ENCODE data around the gene HSCB. TPM values are rescaled to one million over a fixed set of nuclear protein-coding genes. Genes with fewer than 3 reads are reported as not detected.
"Not testable (repeated sequence)": the region's sequence is repeated elsewhere in the genome, so short reads cannot be mapped to it uniquely, and the experiment has no call there.

HSCB gene
- total RNA-seq = 9.6 TPM
- long read RNA-seq, transcript HSCB-201 (6 exons, 1,114 nt) = major isoform, 6 of 7 reads
- long read RNA-seq, partial matches to known transcripts = 0 of 7 reads
- long read RNA-seq, other reads (novel, unspliced or antisense) = 1 of 7 reads

- ATAC-seq (peak; percentile 98), DNase-seq (ENCODE audit: missing footprints) (peak; percentile 99)
- intact Hi-C loops (cut with DNase I) = loop anchor here (2.0 kb wide), 2 partner anchors 31 to 61 kb away; partner anchors contain the start of gene CCDC117
Measured at GRCh38 chr22:28741785-28742561, at the start of gene HSCB, which contains the start of gene CHEK2. Gene HSCB, plus strand, starts transcription at chr22:28742039. Its CDS starts 57 bp downstream, at chr22:28742096. Gene CHEK2, minus strand, starts transcription at chr22:28741820. Its CDS starts 7,099 bp downstream, at chr22:28734721.

- DNase-seq (ENCODE audit: missing footprints); ATAC-seq; intact Hi-C loops (cut with DNase I): not testable (repeated sequence)
Measured at GRCh38 chr22:28693041-28693760, 48.6 kb upstream of the HSCB start.

DNA sequence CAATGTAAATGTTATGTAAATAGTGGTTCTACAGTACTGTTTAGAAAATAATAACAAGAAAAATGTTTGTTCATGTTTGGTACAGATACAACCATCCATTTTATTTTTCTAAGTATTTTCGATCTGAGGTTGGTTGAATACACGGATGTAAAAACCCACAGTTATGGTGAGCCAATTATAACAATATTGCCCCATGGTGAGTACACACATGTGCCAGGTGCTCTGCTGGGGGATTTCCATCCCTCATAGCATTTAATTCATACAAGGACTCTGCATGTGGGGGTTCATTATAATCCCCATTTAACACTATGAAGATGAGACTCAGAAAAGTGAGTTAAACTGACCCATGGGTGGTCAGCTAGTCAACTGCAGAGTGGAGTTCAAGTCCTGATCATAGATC, 38.9 kb upstream of the HSCB start:
- intact Hi-C loops (cut with DNase I) = no loop called here
- no peak for DNase-seq (ENCODE audit: missing footprints)

GRCh38 chr22:28703436-28703835, 38.4 kb upstream of the HSCB start:
- intact Hi-C loops (cut with DNase I) = no loop called here
- DNase-seq (ENCODE audit: missing footprints) (no peak), ATAC-seq (no peak)

More for the DNA sequence above, 38.9 kb upstream of the HSCB start:
- ATAC-seq = no peak

GRCh38 chr22:28706845-28707244, 35.0 kb upstream of the HSCB start:
- intact Hi-C loops (cut with DNase I) = no loop called here
- ATAC-seq = no peak
- no peak for DNase-seq (ENCODE audit: missing footprints)

- intact Hi-C loops (cut with DNase I) = no loop called here
- no peak for ATAC-seq
- no peak for DNase-seq (ENCODE audit: missing footprints)
Measured at GRCh38 chr22:28710107-28710506, 31.7 kb upstream of the HSCB start.

- DNase-seq (ENCODE audit: missing footprints) = no peak
- intact Hi-C loops (cut with DNase I) = no loop called here
- peak; percentile 37 for ATAC-seq
Measured at GRCh38 chr22:28710576-28711191, 31.2 kb upstream of the HSCB start.

- ATAC-seq = no peak
- DNase-seq (ENCODE audit: missing footprints) = no peak
- intact Hi-C loops (cut with DNase I) = no loop called here
Measured at GRCh38 chr22:28711341-28711740, 30.5 kb upstream of the HSCB start.

DNA sequence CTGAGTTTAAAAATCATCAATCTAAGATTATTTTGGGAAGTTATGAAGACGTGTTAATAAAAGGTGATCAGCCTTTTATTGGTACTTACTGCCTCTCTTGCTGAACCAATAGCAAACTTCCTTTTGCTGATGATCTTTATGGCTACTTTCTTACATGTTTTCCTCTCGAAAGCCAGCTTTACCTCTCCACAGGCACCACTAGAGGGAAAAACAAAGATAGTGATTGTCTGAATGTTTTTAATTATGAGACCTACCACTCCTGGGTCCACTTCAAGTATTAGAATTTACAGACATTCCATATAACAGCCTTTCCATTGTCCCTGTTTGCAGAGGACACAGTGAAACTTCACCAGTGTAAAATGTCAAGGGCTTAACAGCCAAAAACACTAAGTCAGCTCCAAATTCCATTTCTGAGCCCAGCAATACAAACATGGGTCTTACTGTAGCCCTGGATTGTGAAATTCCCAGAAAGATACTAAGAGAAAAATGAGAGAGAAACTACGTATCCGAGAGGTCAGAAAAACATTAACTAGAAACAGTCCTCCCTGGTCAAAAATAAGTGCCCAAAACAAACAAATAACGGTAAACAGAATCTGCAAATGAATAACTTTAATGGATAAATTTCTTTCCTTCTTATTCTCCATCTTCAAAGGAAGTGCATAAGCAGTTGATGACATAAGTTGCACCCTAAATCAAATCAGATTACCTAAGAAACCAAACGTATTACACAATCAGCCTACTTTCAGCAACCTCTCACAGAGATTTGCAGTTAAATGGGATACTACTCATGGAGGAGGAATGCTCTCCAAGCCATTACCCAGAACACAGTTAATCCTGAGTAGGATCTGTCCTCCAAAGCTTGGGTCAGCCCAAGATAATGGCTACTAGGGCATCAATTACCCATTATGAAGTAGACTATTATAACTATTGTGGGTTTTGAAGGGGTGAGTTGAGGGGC, 29.7 kb upstream of the HSCB start:
- no peak for DNase-seq (ENCODE audit: missing footprints)
- intact Hi-C loops (cut with DNase I) = no loop called here
- peak; percentile 90 for ATAC-seq

DNA sequence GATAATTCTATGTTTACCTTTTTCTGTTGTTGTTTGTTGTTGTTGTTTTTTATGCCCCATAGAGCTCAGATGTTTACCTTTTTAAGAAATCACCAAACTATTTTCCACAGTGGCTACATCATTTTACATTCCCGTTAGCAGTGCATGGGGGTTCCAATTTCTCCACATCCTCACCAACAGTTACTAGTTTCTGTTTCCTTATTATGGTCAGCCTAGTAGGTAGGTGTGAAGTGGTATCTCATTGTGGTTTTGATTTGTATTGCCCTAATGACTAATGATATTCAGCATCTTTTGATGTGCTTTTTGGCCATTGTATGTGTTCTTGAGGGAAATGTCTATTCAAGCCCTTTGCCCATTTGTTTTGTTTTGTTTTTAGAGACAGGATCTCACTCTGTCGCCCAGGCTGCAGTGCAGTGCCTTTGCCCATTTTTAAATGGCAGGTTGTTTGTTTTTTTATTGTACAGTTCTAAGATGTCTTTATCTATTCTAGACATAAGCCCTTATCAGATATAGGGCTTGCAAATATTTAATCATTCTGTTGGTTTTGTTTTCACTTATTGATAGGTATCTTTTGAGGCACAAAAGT, 27.7 kb upstream of the HSCB start:
- DNase-seq (ENCODE audit: missing footprints) (no peak), ATAC-seq (no peak)
- intact Hi-C loops (cut with DNase I) = no loop called here

GRCh38 chr22:28715611-28716010, 26.2 kb upstream of the HSCB start:
- DNase-seq (ENCODE audit: missing footprints) (no peak), ATAC-seq (no peak)
- intact Hi-C loops (cut with DNase I) = no loop called here

GRCh38 chr22:28716686-28717085, 25.2 kb upstream of the HSCB start:
- ATAC-seq (no peak), DNase-seq (ENCODE audit: missing footprints) (no peak)
- intact Hi-C loops (cut with DNase I) = no loop called here

- intact Hi-C loops (cut with DNase I) = no loop called here
- no peak for DNase-seq (ENCODE audit: missing footprints)
- no peak for ATAC-seq
Measured at GRCh38 chr22:28718044-28718443, 23.8 kb upstream of the HSCB start.

DNA sequence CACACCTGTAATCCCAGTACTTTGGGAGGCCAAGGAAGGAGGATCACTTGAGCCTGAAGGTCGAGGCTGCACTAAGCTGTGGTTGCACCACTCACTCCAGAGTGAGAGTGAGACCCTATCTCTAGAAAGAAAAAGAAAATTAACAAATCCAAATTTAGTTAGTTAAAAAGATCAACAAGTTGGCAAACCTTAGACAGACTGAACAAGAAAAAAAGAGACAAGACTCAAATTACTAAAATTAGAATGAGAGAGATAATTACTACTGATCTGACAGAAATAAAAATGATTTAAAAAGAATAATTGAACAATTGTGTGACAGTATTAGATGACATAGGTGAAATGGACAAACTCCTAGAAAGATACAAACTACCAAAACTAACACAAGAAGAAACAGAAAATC, 13.8 kb upstream of the HSCB start:
- ATAC-seq (no peak), DNase-seq (ENCODE audit: missing footprints) (no peak)
- intact Hi-C loops (cut with DNase I) = no loop called here

DNA sequence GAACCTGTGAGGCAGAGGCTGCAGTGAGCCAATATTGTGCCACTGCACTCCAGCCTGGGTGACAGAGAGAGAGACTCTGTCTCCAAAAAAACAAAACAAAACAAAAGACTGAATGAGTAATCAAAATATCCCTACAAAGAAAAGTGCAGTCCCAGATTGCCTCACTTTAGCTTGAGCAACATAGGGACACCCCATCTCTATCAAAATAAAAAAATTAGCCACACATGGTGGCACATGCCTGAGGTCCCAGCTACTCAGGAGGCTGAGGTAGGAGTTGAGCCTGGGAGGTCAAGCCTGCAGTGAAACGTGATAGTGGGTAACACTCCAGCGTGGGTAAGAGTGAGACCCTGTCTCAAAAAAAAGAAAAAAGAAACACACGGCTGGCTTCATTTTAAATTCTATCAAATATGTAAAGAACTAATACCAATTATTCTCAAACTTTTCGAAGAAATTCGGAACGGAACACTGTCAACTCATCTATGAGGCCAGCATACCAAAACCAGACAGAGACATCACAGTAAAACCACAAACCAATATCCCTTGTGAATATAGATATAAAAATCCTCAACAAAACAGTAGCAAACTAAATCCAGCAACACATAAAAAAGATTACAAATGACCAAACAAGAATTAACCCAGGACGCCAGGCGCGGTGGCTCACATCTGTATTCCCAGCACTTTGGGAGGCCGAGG, 13.1 kb upstream of the HSCB start:
- ATAC-seq (no peak), DNase-seq (ENCODE audit: missing footprints) (no peak)
- intact Hi-C loops (cut with DNase I) = no loop called here

DNA sequence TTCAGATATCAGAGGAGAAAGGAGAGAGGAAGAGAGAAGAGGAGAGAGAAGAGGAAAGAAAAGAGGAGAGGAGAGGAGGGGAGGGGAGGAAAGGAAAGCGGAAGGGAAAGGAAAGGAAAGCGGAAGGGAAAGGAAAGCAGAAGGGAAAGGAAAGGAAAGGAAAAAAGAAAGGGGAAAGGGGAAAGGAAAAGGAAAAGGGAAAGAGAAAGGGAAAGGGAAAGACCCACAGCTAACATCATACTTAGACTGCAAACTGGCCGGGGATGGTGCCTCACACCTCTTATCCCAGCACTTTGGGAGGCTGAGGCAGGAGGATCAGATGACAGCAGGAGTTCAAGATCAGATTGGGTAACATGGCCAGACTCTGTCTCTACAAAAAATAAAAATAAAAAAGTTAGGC, 11.7 kb upstream of the HSCB start:
- intact Hi-C loops (cut with DNase I) = no loop called here
- no peak for DNase-seq (ENCODE audit: missing footprints)
- ATAC-seq = no peak

DNA sequence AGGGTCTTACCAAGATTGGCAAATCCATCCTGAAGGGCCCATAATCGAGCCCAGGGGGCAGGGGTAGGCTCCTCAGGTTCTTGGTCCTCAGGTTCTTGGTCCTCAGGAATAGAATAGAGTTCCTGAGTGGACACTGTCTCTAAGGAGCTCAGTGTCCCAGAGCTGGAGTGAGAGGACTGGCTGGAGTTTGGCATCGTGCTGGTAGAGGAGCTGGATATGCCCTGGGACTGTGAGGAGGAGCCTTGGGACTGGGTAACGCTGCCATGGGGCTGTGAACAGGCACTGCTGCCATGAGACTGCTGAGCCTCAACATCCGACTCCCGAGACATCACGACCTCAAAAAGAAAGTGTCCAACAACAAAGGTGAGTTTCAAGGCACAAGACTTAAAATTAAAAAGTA, 7.4 kb upstream of the HSCB start:
- ATAC-seq = no peak
- intact Hi-C loops (cut with DNase I) = no loop called here

More for the DNA sequence above, 7.4 kb upstream of the HSCB start:
- DNase-seq (ENCODE audit: missing footprints) = no peak

Data from Right ventricle myocardium inferior (tissue), 1 donor.